GM19455 (cell line): ENCODE results near the gene PFKM.
"Not testable (repeated sequence)": the region's sequence is repeated elsewhere in the genome, so short reads cannot be mapped to it uniquely, and the experiment has no call there.

Experiments used
- ATAC-seq: cut with Tn5 transposase; IDR thresholded peaks from one replicate; pipeline ENCODE4 v1.9.1; 2021; ENCODE audit not compliant: unreplicated experiment

Gene PFKM

GRCh38 chr12:48110691-48111311, 8.4 kb upstream of the PFKM start:
- no peak for ATAC-seq

DNA sequence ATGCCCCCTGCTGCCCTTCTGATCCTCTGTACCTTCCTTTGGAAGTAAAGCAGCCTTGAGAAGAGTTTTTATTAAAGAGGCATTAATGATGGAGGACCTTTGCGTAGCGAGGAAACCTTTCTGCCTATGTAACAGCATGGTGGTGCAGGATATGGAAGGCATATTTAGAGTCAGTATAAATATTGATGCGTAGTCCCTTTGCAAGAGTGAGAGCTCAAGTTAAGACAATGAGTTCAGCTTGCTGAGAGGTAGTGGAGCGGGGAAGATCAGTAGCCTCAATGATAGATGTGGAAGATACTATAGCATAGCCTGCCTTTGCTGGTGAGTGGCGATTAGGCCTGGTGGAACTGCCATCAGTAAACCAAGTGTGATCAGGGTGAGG, 7.9 kb upstream of the PFKM start:
- ATAC-seq = not testable (repeated sequence)

DNA sequence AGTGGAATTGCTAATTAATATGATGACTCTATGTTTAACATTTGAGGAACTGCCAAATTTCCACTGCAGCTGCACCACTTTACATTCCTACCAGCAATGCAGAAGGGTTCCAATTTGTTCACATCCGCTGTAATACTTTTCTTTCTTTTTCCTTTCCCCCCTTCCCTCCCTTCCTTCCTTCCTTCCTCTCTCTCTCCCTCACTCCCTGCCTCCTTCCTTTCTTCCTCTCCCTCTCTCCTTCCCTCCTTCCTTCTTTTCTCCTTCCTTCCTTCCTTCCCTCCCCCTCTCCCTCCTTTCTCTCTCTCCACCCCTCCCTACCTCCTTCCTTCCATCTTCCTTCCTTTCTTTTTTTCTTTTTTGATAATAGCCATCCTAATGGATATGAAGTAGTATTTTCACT, 3.2 kb upstream of the PFKM start:
- ATAC-seq = no peak

DNA sequence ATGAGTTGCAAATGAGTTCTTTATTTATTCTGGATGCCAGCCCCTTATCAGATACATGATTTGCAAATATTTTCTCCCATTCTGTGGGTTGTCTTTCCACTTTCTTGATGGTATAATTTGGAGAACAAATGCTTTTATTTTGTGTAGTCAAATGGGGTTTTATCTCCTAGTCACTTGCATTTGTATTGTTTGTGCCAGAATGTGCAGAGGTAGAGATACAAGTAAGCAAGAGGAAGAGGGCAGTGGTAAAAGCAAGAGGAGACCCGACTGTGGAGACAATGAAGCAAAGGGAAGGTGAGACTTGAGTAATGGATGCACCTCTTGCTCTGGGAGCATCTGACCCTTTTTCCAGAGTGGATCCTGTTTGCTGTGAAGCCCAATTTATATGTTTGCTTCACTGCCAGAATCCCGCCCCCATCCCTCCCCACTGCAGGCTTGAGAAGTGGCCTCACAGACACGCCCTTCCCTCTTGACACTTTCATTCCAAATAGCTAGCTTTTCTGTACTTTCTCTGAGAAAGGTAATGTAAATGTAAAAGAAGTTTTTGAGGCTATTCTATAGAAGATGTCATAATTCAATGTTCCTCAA, 786 bp upstream of the PFKM start:
- no peak for ATAC-seq

GRCh38 chr12:48119834-48120195, 651 bp downstream of the PFKM start:
- no peak for ATAC-seq

- no peak for ATAC-seq
Observed at GRCh38 chr12:48121522-48121921, 2.4 kb downstream of the PFKM start.

- no peak for ATAC-seq
Observed at GRCh38 chr12:48122065-48122834, 3.1 kb downstream of the PFKM start.

DNA sequence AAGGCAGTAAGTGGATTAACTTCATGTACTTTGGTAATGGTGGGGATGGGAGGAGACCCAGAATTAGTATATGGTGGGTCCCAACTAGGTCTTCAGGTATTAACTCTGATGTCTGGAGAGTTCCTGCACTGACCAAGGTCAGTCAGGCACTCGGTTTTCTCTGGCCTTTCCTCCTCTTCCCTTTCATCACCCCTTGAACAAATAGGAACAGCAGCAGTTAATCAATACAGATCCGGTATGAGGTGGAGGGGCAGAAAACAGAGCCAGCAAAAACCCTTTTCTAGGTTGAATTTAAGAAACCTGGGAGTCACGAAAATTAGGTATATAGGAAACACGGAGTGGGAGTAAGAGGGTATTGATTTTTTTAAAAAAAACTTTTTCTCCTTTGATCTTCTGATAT, 4.0 kb downstream of the PFKM start:
- no peak for ATAC-seq

DNA sequence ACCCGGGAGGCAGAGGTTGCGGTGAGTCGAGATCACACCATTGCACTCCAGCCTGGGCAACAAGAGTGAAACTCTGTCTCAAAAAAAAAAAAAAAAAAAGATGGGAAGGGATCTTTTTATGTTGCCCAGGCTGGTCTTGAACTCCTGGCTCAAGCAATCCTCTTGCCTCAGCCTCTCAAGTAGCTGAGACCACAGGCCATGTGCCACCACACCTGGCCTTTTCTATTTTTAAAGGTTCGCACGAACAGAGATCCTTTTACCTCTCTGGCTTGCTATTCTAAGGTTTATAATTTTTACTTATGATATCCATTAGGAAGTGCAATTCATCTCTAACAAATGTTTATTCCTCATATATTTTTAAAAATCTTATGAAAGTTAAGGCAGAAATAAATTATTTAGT, 6.4 kb downstream of the PFKM start:
- ATAC-seq = not testable (repeated sequence)

DNA sequence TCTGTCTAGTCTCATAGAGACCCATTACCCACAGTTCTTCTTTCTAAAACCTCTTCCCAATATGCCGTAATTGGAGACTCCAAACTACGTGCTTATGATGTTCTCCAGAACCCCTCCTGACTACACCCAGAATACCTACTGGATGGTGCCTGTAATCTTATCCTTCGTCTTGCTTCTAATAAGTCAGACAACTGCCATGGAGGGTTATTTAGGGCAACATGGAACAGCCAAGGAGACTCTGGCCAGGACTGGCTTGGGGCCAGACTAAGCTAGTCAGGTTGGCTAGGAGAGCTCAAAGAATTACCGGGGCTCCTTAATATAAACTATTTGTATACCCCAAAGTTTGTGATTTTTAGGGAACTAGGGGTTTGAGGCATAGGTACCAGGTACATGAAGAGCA, 6.8 kb downstream of the PFKM start:
- ATAC-seq = no peak

DNA sequence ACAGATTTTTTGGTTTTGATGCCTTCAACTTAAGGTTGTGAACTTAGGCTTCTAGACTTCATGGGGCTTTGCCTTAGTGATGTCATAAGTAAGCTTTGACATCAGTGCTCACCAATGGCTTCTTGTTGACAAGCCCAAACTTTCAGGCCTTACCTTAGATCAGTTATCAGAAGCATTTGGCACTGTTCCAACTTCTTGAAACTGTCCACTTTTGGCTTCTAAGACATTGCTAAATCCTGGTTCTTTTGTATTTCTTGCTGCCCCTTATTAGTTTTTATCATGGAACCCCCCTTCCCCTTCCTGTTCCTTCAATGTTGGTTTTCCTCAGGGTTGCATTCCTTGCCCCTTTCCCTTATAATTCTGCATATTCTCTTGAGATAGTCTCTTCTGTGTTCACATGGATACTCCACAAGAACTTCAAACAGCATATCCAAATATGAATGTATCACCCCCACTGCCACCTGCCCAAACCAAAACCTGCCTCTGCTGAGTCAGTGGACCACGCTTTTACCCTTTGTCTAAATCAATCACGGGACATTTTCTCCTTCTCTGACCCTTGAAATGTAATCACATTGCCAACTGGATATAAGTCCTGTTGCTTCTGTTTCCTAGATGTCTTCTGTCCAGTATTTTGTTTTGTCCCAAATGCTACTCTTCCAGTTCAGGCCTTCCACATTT, 7.9 kb downstream of the PFKM start:
- no peak for ATAC-seq

GRCh38 chr12:48128800-48129199, 9.6 kb downstream of the PFKM start:
- ATAC-seq = no peak

GRCh38 chr12:48129376-48129775, 10.2 kb downstream of the PFKM start:
- ATAC-seq = no peak

DNA sequence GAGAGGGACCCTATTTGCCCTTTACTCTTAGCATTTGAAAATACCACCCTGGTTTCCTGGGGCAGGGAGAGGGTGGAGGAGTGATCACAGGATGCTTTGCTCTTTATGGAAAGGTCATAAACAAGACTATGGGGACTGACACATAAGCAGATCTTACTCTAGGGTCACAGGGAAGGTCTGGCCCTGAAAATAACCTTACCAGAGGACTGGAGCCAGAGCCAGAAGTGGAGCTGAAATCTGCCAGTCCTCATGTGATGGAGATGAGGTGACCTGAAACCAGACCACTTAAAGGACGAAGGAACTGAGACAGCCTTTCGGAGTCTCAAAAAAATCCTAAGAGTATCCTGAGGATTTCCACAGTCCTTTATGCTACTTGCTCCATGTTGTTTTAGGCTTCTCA, 12.4 kb downstream of the PFKM start:
- ATAC-seq = no peak

GRCh38 chr12:48132826-48133225, 13.7 kb downstream of the PFKM start:
- no peak for ATAC-seq

DNA sequence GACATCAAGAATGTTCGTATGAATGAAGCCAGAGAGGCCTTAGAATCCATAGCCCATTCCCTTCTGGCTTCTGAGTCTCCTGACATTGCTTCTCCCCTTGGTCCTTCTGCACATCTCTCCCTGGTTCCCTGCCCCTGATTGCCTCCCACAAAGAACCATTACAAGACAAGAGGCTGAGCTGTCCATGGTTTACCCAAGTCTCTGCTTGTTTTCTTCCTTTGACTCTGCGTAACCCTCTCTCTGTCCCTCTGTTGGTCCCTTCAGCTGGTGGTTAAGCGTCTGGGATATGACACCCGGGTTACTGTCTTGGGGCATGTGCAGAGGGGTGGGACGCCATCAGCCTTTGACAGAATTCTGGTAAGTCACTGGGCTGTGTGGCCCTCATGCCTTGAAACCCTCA, 15.9 kb downstream of the PFKM start:
- ATAC-seq = no peak

- ATAC-seq = no peak
Observed at GRCh38 chr12:48142818-48143674, 23.9 kb downstream of the PFKM start.

GRCh38 chr12:48143898-48144297, 24.7 kb downstream of the PFKM start:
- ATAC-seq = no peak

- no peak for ATAC-seq
Observed at GRCh38 chr12:48145981-48146380, 26.8 kb downstream of the PFKM start.

GRCh38 chr12:48151103-48151771, 32.1 kb downstream of the PFKM start:
- ATAC-seq = no peak
